Prostate gland (tissue), 2 donors: Measurements from ENCODE around the gene COPE.

Experiments used
- POLR2A ChIP-seq: fragments of 450-650 bp; IDR thresholded peaks from one replicate; pipeline ENCODE4 v1.6.1; 2016; ENCODE audit warnings: antibody characterized with exemption, mild to moderate bottlenecking
- POLR2AphosphoS5 ChIP-seq: sonication (generic); formaldehyde crosslinking; IDR thresholded peaks from one replicate; pipeline ENCODE4 v1.6.1; 2017; ENCODE audit warnings: antibody characterized with exemption
- TF ChIP-seq, protein P1 (sequence below), 4 experiments: fragments of 200-600 bp in 2 of 4; fragments of 450-650 bp in 2 of 4; sonication (generic) in 2 of 4; IDR thresholded peaks; 1 replicate in 3 of 4; 2 replicates in 1 of 4; pipeline ENCODE4 v1.5.1; 2016 to 2019; ENCODE audit warnings: antibody characterized with exemption in 4 of 4, mild to moderate bottlenecking in 2 of 4, moderate library complexity in 2 of 4

DNA sequence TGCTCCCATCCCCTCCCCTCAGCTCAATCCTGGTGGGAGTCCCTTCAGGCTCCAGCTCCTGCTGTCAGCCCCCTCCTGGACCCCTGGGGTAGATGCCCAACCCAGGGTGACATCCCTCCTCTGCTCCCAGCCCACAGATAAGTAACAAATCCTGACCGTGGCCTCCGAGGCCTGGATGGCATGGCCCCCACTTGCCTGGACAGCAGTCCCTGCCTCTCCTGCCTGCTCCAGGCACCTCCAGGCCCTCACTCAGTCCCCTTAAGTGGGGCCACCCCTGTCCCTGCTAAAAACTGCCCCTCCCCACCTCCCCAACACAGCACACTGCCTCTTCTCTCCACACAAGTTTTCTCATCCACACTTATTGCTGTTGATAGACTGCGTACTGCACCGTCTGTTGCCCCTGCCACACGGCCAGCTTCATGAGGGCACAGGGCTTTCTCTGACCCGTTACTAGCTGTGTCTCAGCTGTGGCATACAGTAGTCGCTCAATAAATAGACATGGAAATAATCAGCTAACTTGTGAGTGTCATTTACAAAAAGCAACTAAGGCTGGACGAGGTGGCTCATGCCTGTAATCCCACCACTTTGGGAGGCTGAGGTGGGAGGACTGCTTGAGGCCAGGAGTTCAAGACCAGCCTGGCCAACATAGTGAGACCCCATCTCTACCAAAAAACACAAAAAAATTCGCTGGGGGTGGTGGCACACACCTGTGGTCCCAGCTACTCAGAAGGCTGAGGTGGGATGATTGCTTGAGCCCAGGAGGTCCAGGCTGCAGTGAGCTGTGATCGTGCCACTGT lies 29.0 kb downstream of the COPE start:
- TF ChIP-seq, protein P1, sequence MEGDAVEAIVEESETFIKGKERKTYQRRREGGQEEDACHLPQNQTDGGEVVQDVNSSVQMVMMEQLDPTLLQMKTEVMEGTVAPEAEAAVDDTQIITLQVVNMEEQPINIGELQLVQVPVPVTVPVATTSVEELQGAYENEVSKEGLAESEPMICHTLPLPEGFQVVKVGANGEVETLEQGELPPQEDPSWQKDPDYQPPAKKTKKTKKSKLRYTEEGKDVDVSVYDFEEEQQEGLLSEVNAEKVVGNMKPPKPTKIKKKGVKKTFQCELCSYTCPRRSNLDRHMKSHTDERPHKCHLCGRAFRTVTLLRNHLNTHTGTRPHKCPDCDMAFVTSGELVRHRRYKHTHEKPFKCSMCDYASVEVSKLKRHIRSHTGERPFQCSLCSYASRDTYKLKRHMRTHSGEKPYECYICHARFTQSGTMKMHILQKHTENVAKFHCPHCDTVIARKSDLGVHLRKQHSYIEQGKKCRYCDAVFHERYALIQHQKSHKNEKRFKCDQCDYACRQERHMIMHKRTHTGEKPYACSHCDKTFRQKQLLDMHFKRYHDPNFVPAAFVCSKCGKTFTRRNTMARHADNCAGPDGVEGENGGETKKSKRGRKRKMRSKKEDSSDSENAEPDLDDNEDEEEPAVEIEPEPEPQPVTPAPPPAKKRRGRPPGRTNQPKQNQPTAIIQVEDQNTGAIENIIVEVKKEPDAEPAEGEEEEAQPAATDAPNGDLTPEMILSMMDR (IDR thresholded peaks at IDR 0.05): no peak
- no peak for TF ChIP-seq POLR2A
- no peak for TF ChIP-seq POLR2AphosphoS5
